ENCODE results near the gene ICAM4. TPM values are rescaled to one million over a fixed set of nuclear protein-coding genes. Genes with fewer than 3 reads are reported as not detected.
"Not testable (repeated sequence)": the region's sequence is repeated elsewhere in the genome, so short reads cannot be mapped to it uniquely, and the experiment has no call there.

Gene ICAM4
- total RNA-seq (21.8 and 23.4 TPM in 2 replicates), polyA plus RNA-seq (19.0 and 24.0 TPM in 2 replicates)

- no peak for TF ChIP-seq CTCF (IDR thresholded peaks at IDR 0.05; ENCODE audit: low read depth, low read length)
- peak; percentile 71 to 88 for DNase-seq (ENCODE audit: low read depth in 1 of 2, low spot score in 1 of 2)
- Histone ChIP-seq H3K4me3 (peak within 1 kb of the TSS; percentile 11), H3K27ac (no peak within 1 kb of the TSS), H3K4me1 (ENCODE audit: low read depth) (no peaks in the 10 kb centered on the region), H3K36me3 (no peaks in the 10 kb centered on the region), H3K27me3 (peaks cover 51% of the 10 kb centered on the region), H3K9me3 (ENCODE audit: low read depth) (no peaks in the 10 kb centered on the region)
These were observed at the start of gene ICAM4 for GRCh38 chr19:10286803-10287737. TSS of gene ICAM4 (plus strand) at chr19:10286955. CDS start at chr19:10287013, 58 bp downstream.

GRCh38 chr19:10237702-10238101, 49.1 kb upstream of the ICAM4 start:
- Histone ChIP-seq H3K4me1 (ENCODE audit: low read depth) (no peaks in the 10 kb centered on the region), H3K27me3 (no peaks in the 10 kb centered on the region), H3K4me3 (no peak overlapping the region), H3K36me3 (no peaks in the 10 kb centered on the region), H3K9me3 (ENCODE audit: low read depth) (no peaks in the 10 kb centered on the region), H3K27ac (no peak overlapping the region)
- DNase-seq (ENCODE audit: low read depth in 1 of 2, low spot score in 1 of 2): no peak
- no peak for TF ChIP-seq CTCF (IDR thresholded peaks at IDR 0.05; ENCODE audit: low read depth, low read length)

GRCh38 chr19:10238172-10238783, 48.5 kb upstream of the ICAM4 start:
- TF ChIP-seq CTCF (IDR thresholded peaks at IDR 0.05; ENCODE audit: low read depth, low read length): no peak
- Histone ChIP-seq H3K27ac (no peak overlapping the region), H3K4me3 (no peak overlapping the region)

GRCh38 chr19:10241826-10242449, 44.8 kb upstream of the ICAM4 start:
- H3K27me3 ChIP-seq; H3K27ac ChIP-seq; H3K9me3 ChIP-seq (ENCODE audit: low read depth); H3K36me3 ChIP-seq; H3K4me1 ChIP-seq (ENCODE audit: low read depth); H3K4me3 ChIP-seq; DNase-seq (ENCODE audit: low read depth in 1 of 2, low spot score in 1 of 2): not testable (repeated sequence)

More at GRCh38 chr19:10238172-10238783, 48.5 kb upstream of the ICAM4 start:
- Histone ChIP-seq H3K27me3 (no peaks in the 10 kb centered on the region), H3K36me3 (no peaks in the 10 kb centered on the region), H3K4me1 (ENCODE audit: low read depth) (no peaks in the 10 kb centered on the region), H3K9me3 (ENCODE audit: low read depth) (no peaks in the 10 kb centered on the region)
- DNase-seq (ENCODE audit: low read depth in 1 of 2, low spot score in 1 of 2): peak in 1 of 2 donors; percentile 96

- H3K9me3 ChIP-seq (ENCODE audit: low read depth): no peaks in the 10 kb centered on the region
- H3K4me1 ChIP-seq (ENCODE audit: low read depth): no peaks in the 10 kb centered on the region
- no peaks in the 10 kb centered on the region for H3K36me3 ChIP-seq
- H3K27me3 ChIP-seq: no peaks in the 10 kb centered on the region
- TF ChIP-seq CTCF (IDR thresholded peaks at IDR 0.05; ENCODE audit: low read depth, low read length): no peak
- H3K27ac ChIP-seq: no peak overlapping the region
- no peak for DNase-seq (ENCODE audit: low read depth in 1 of 2, low spot score in 1 of 2)
- no peak overlapping the region for H3K4me3 ChIP-seq
These were observed 43.1 kb upstream of the ICAM4 start for GRCh38 chr19:10243606-10244005.

All from cardiac muscle cell (in vitro differentiated cells and primary cell).